ENCODE results near the gene PCDHGA5.
"Not testable (repeated sequence)": the region's sequence is repeated elsewhere in the genome, so short reads cannot be mapped to it uniquely, and the experiment has no call there.

PCDHGA5 gene

GRCh38 chr5:141363952-141364660 lies at the start of gene PCDHGA5:
PCDHGA5 (plus strand) TSS chr5:141364162; CDS start chr5:141364331, 169 bp downstream.
- DNase-seq (ENCODE audit: low read depth in 2 of 2) = no peak

DNA sequence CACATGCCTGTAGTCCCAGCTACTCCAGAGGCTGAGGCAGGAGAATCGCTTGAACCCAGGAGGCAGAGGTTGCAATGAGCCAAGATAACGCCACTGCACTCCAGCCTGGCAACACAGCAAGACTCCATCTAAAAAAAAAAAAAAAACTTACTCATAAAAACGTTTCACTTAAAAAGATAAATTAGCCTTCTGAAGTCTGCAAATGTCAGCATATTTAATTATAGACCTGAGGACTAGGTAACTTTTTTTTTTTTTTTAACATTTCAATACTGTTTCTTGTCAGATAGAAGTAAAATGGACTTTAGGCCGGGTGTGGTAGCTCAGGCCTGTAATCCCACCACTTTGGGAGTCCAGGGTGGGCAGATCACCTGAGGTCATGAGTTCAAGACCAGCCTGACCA lies 47.0 kb upstream of the PCDHGA5 start:
- not testable (repeated sequence) for DNase-seq (ENCODE audit: low read depth in 2 of 2)

DNA sequence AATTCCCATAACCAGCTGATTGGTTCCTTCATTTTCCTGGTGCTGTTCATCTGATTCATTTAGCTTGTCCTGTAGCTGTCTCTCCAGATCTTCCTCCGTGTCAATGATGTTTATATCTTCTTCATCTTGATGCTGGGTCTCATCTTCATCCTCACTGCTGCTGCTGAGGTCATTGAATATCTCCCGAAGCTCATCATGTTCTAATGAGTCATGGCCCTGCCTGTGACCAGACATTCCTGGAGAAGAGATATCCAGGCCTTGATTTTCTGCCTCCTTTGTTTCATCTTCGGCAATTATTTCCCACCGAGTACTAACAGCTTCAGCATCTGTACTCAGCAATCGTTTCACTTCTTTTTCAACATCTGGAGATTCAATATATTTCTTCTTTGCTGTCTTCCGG lies 44.8 kb upstream of the PCDHGA5 start:
- DNase-seq (ENCODE audit: low read depth in 2 of 2) = no peak

DNA sequence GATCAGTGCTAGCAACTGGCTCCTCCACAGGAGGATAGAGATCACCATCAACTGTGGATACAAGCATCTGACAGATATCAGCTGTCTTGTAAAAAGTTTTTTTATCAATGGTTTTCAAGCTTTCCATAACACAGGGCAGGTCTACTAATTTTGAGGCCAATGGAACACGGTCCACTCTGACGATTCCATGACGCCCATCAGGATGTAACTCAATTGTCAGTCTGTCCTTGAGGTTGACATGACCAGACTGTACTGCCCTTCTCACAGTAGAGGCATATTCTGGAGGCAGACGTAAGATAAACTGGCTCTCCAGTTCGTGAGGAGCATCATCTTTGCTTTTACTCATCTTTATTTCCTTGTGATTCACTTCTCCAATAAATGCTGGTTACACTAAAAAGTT lies 44.3 kb upstream of the PCDHGA5 start:
- no peak for DNase-seq (ENCODE audit: low read depth in 2 of 2)

- DNase-seq (ENCODE audit: low read depth in 2 of 2) = peak; percentile 83 to 86
These were observed 43.5 kb upstream of the PCDHGA5 start, which contains the start of gene TAF7 for GRCh38 chr5:141320225-141321169. TAF7 (minus strand) TSS chr5:141320784; CDS start chr5:141320044, 740 bp downstream.

- DNase-seq (ENCODE audit: low read depth in 2 of 2) = no peak
These were observed 41.7 kb upstream of the PCDHGA5 start for GRCh38 chr5:141322261-141322660.

GRCh38 chr5:141326088-141326854 lies 37.7 kb upstream of the PCDHGA5 start:
- peak; percentile 45 to 51 for DNase-seq (ENCODE audit: low read depth in 2 of 2)

DNA sequence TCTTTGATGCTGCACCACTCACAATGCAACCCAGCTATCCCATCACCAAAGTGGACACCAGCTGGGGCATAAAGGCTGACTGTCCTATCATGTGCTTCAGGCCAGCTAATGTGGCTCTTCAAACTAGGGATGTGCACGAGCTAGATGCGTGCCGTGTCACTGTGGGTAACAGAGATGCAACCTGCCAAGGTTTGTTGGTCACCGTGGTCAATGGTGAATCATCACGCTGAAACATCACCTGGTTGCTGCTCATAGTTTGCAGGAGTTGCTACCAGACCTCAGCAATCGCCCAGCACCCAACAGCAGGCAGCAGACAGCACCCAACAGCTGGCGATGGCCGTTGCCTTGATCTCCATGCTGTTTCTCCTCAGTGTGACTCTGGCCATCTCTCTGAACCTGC lies 35.7 kb upstream of the PCDHGA5 start:
- no peak for DNase-seq (ENCODE audit: low read depth in 2 of 2)

GRCh38 chr5:141330299-141331080 lies 33.5 kb upstream of the PCDHGA5 start, which contains the start of gene PCDHGA1:
PCDHGA1 (plus strand) TSS chr5:141330514.
- no peak for DNase-seq (ENCODE audit: low read depth in 2 of 2)

GRCh38 chr5:141332571-141332970 lies 31.4 kb upstream of the PCDHGA5 start:
- DNase-seq (ENCODE audit: low read depth in 2 of 2) = not testable (repeated sequence)

DNA sequence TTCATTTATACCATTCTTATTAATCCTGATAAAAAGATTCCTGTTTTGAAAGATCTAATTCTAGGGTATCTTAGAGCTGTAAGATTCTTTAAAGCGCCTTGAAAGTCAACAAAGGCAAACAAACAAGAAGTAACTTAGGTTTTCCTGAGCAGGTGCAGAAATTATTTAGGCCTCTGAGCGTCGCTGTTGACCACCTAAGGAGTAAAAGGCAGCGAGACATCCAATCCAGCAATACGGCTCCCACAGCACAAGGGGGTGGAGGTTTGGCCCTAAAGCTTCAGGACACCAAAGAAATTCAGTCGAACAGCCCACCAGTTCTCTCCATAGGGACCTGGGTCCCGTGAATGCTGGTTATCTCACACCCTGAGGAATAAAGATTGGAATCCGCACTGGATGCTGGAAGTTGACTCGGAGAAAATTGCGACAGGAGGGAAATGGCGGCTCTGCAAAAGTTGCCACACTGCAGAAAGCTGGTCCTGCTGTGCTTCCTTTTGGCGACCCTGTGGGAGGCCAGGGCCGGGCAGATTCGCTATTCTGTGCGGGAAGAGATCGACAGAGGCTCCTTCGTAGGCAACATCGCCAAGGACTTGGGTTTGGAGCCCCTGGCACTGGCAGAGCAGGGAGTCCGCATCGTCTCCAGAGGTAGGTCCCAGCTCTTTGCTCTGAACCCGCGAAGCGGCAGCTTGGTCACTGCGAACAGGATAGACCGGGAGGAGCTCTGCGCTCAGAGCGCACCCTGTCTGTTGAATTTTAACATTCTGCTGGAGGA lies 25.2 kb upstream of the PCDHGA5 start, which contains the start of gene PCDHGA2:
Gene PCDHGA2, plus strand, starts transcription at position 223 of the 769 bp plus-strand sequence.
- no peak for DNase-seq (ENCODE audit: low read depth in 2 of 2)

DNA sequence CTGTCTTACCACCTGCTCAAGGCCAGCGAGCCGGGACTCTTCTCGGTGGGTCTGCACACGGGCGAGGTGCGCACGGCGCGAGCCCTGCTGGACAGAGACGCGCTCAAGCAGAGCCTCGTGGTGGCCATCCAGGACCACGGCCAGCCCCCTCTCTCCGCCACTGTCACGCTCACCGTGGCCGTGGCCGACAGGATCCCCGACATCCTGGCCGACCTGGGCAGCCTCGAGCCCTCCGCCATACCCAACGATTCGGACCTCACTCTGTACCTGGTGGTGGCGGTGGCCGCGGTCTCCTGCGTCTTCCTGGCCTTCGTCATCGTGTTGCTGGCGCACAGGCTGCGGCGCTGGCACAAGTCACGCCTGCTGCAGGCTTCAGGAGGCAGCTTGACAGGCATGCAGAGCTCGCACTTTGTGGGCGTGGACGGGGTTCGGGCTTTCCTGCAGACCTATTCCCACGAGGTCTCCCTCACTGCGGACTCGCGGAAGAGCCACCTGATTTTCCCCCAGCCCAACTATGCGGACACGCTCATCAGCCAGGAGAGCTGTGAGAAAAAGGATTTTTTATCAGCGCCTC lies 23.1 kb upstream of the PCDHGA5 start:
- not testable (repeated sequence) for DNase-seq (ENCODE audit: low read depth in 2 of 2)

GRCh38 chr5:141342773-141343172 lies 21.2 kb upstream of the PCDHGA5 start:
- no peak for DNase-seq (ENCODE audit: low read depth in 2 of 2)

- DNase-seq (ENCODE audit: low read depth in 2 of 2) = no peak
These were observed 20.6 kb upstream of the PCDHGA5 start, which contains the start of gene PCDHGA3 for GRCh38 chr5:141343242-141343952. PCDHGA3 (plus strand) TSS chr5:141343829; CDS start chr5:141344034, 205 bp downstream.

DNA sequence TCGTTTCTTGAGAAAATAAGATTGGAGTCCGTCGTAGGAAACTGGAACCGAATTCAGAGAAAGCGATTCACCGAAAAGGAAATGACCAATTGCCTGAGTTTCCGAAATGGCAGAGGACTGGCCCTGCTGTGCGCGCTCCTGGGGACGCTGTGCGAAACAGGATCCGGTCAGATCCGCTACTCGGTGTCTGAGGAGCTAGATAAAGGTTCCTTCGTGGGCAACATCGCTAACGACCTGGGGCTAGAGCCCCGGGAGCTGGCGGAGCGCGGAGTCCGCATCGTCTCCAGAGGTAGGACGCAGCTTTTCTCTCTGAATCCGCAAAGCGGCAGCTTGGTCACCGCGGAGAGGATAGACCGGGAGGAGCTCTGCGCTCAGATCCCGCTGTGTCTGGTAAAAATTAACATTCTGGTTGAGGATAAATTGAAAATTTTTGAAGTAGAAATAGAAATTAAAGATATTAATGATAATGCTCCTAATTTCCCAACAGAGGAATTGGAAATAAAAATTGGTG lies 20.0 kb upstream of the PCDHGA5 start:
- DNase-seq (ENCODE audit: low read depth in 2 of 2) = no peak

DNA sequence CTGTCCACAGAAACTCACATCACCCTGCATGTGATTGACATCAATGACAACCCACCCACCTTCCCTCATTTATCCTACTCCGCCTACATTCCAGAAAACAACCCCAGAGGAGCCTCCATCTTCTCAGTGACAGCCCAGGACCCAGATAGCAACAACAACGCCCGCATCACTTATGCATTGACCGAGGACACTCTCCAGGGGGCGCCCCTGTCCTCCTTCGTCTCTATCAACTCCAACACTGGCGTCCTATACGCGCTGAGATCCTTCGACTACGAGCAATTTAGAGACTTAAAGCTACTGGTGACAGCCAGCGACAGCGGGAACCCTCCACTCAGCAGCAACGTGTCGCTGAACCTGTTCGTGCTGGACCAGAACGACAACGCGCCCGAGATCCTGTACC lies 18.6 kb upstream of the PCDHGA5 start:
- no peak for DNase-seq (ENCODE audit: low read depth in 2 of 2)

DNA sequence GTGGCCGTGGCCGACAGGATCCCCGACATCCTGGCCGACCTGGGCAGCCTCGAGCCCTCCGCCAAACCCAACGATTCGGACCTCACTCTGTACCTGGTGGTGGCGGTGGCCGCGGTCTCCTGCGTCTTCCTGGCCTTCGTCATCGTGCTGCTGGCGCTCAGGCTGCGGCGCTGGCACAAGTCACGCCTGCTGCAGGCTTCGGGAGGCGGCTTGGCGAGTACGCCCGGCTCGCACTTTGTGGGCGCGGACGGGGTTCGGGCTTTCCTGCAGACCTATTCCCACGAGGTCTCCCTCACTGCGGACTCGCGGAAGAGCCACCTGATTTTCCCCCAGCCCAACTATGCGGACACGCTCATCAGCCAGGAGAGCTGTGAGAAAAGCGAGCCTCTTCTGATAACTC lies 17.9 kb upstream of the PCDHGA5 start:
- DNase-seq (ENCODE audit: low read depth in 2 of 2) = not testable (repeated sequence)

- DNase-seq (ENCODE audit: low read depth in 2 of 2) = no peak
These were observed 13.9 kb upstream of the PCDHGA5 start, which contains the start of gene PCDHGB1 for GRCh38 chr5:141349917-141350619. PCDHGB1 (plus strand) TSS chr5:141350099; CDS start chr5:141350261, 162 bp downstream.

Measured in stimulated activated CD4-positive, alpha-beta T cell treated with anti-CD3 and anti-CD28 coated beads, Interleukin-4, amount 100 ng/mL, for 48 hours (primary cell).